ENCODE data around the gene ADH6.

DNA sequence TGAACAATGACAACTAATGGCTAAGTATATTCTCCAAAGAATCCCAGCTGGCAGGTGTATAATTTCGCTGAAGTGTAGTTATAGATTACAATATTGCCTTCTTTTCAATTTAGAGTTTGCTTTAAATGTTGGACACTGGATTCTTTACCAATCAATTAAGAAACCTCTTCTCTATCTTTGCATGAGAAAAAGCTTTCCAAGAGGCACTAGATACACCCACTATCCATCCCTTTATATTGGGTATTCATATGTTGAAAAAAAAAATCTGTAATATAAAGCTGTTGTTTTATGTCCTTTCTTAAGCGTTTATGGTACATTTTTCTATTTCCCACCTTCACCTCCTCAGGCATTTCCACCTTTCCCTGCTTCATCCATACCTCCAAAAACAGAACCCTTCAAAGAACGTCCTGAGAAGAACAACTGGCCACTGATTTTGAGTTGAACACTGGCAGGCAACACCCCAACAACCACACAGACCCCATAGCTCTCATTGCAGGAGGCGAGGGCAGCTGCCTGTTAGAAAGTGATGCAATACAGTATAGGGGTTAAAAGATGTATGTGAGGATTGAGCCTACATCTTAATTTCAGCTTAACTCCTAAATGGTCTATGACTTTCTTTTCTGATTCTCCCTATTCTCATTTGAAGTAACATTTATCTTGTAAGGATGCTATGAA, 11.8 kb downstream of the ADH6 start:
- TF ChIP-seq, protein P1, sequence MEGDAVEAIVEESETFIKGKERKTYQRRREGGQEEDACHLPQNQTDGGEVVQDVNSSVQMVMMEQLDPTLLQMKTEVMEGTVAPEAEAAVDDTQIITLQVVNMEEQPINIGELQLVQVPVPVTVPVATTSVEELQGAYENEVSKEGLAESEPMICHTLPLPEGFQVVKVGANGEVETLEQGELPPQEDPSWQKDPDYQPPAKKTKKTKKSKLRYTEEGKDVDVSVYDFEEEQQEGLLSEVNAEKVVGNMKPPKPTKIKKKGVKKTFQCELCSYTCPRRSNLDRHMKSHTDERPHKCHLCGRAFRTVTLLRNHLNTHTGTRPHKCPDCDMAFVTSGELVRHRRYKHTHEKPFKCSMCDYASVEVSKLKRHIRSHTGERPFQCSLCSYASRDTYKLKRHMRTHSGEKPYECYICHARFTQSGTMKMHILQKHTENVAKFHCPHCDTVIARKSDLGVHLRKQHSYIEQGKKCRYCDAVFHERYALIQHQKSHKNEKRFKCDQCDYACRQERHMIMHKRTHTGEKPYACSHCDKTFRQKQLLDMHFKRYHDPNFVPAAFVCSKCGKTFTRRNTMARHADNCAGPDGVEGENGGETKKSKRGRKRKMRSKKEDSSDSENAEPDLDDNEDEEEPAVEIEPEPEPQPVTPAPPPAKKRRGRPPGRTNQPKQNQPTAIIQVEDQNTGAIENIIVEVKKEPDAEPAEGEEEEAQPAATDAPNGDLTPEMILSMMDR (IDR thresholded peaks at IDR 0.05; ENCODE audit: borderline replicate concordance, extremely low read depth, low read length, poor library complexity, severe bottlenecking), result no peak
- TF ChIP-seq EZH2 (IDR thresholded peaks at IDR 0.05; ENCODE audit: borderline replicate concordance, low read depth, low read length, severe bottlenecking), result no peak
